Stimulated activated CD8-positive, alpha-beta memory T cell treated with anti-CD3 and anti-CD28 coated beads, Interleukin-4, amount 100 ng/mL, for 4 hours (primary cell): Measurements from ENCODE around the gene NEUROG3.

Source experiments
- DNase-seq, 2 donors: peaks; one replicate each; pipeline ENCODE4 v3.0.0-alpha.2; 2020; ENCODE audit warnings: low read depth in 2 of 2, low spot score in 1 of 2

The NEUROG3 gene, protein sequence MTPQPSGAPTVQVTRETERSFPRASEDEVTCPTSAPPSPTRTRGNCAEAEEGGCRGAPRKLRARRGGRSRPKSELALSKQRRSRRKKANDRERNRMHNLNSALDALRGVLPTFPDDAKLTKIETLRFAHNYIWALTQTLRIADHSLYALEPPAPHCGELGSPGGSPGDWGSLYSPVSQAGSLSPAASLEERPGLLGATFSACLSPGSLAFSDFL

GRCh38 chr10:69573056-69573806, at the start of gene NEUROG3:
NEUROG3 (minus strand) TSS chr10:69573422; CDS start chr10:69573043, 379 bp downstream.
- DNase-seq, result no peak

- no peak for DNase-seq
Observed at GRCh38 chr10:69620625-69621024, 47.4 kb upstream of the NEUROG3 start.

DNA sequence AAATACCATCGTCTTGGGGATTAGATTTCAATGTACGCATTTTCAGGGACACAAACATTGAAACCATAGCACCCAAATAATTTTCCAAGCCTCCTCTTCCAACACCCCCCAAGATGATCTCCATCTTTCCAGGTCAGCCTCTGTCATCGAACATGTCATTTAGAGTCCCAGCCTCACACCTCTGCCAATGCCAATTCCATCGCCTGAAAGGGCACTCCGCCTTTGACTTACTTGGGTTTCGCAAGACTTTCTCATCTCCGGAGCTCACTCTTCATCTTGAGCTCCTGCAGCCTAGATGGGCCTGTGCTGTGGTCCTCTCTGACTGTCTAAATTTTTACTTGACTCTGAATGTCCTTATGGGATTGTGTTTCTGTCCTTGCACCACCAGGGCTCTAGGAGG, 46.4 kb upstream of the NEUROG3 start:
- DNase-seq, result no peak

DNA sequence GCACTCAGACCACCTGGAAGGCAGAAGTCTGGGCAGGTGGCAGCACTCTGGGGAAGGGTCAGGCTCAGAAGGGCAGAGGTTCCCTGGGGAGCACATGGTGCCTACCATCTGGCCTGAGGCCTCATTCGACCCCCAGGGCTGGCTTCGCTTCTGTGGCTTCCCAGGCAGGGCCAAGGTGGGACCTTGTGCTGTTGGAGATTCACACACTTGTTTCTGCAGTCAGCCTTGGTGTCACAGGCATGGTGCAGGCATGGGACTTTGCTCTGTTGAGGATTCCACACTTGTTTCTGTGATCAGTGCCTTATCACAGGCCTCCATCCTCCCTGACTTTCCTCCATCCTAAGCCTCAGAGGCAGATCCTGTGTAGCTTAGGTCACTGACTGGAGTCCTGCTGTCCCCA, 45.5 kb upstream of the NEUROG3 start:
- no peak for DNase-seq

- no peak for DNase-seq
Observed at GRCh38 chr10:69616358-69616757, 43.1 kb upstream of the NEUROG3 start.

DNA sequence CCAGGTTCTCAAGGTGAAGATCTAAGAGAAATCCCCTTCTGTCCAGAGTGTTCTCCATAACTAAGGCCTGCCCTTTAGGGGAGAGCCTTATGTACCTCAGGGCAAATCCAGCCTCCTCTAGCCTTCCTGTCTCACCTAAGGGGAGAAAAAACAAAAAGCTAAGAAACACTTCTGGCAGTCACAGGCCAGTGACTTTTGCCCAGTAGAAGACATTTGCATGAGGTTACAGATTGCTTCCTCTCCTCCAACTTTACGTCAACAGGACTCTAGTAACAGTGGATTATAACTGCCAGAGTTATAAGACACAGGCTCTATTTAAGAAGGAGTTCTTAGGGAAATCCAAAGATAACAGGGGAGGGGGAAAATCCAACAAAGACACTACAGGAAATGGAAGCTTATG, 40.9 kb upstream of the NEUROG3 start:
- no peak for DNase-seq

GRCh38 chr10:69612760-69613159, 39.5 kb upstream of the NEUROG3 start:
- DNase-seq, result no peak

DNA sequence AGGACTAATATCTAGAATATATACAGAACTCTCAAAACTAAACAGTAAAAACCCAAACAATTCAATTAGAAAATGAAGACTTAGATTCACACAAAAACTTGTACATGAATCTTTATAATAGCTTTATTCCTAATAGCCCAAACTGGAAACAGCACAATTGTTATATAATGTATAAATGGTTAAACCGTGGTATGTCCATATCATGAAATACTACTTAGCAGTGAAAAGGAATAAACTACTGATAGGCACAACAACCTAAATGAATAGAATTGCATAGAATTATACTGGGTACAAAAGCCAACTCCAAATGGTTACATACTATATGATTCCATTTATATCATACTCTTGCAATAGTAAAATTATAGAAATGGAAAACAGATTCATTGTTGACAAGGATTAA, 35.9 kb upstream of the NEUROG3 start:
- DNase-seq, result no peak

GRCh38 chr10:69600761-69601330, 27.6 kb upstream of the NEUROG3 start:
- no peak for DNase-seq

GRCh38 chr10:69588358-69588757, 15.1 kb upstream of the NEUROG3 start:
- DNase-seq, result no peak

- DNase-seq, result no peak
Observed at GRCh38 chr10:69584624-69585023, 11.4 kb upstream of the NEUROG3 start.

GRCh38 chr10:69583106-69583505, 9.9 kb upstream of the NEUROG3 start:
- DNase-seq, result no peak

DNA sequence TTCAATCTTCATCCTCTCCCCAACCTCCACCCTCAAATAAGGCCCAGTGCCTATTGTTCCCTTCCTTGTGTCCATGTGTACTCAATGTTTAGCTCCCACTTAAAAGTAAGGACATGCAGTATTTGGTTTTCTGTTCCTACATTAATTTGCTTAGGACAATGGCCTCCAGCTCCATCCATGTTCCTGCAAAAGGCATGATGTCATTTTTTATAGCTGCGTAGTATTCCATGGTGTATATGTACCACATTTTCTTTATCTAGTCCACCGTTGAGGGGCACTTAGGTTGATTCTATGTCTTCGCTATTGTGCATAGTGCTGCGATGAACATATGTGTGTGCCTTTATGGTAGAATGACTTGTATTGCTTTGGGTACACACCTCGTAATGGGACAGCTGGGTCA, 7.2 kb upstream of the NEUROG3 start:
- no peak for DNase-seq

GRCh38 chr10:69579464-69580060, 6.3 kb upstream of the NEUROG3 start:
- DNase-seq, result no peak

- DNase-seq, result no peak
Observed at GRCh38 chr10:69578508-69578991, 5.3 kb upstream of the NEUROG3 start.

GRCh38 chr10:69577268-69578232, 4.3 kb upstream of the NEUROG3 start:
- no peak for DNase-seq

GRCh38 chr10:69576334-69577011, 3.3 kb upstream of the NEUROG3 start:
- no peak for DNase-seq

- no peak for DNase-seq
Observed at GRCh38 chr10:69575164-69575722, 2.0 kb upstream of the NEUROG3 start.

GRCh38 chr10:69574571-69574978, 1.4 kb upstream of the NEUROG3 start:
- no peak for DNase-seq
